Trophoblast cell (in vitro differentiated cells and primary cell): ENCODE results near the gene CACNA1G.

Source experiments
- DNase-seq, 2 donors: peaks; one replicate each; pipeline ENCODE4 v3.0.0-alpha.2; 2016
- H2AFZ ChIP-seq: 2 replicates; pipeline ENCODE4 v1.6.1; 2013; ENCODE audit warnings: low read length, moderate library complexity, mild to moderate bottlenecking; ENCODE audit not compliant: insufficient read depth, poor library complexity
- H2AK5ac ChIP-seq: 2 replicates; pipeline ENCODE4 v1.6.1; 2013; ENCODE audit warnings: mild to moderate bottlenecking, low read length
- H2BK120ac ChIP-seq: 2 replicates; pipeline ENCODE4 v1.6.1; 2013; ENCODE audit warnings: low read length, mild to moderate bottlenecking, moderate library complexity; ENCODE audit not compliant: insufficient read depth, poor library complexity
- H2BK12ac ChIP-seq: 2 replicates; pipeline ENCODE4 v1.6.1; 2013; ENCODE audit warnings: mild to moderate bottlenecking, low read length, moderate library complexity
- H2BK5ac ChIP-seq: 2 replicates; pipeline ENCODE4 v1.6.1; 2013; ENCODE audit warnings: low read length, low read depth, moderate library complexity, mild to moderate bottlenecking; ENCODE audit not compliant: poor library complexity
- H3K14ac ChIP-seq: 2 replicates; pipeline ENCODE4 v1.6.1; 2013; ENCODE audit warnings: mild to moderate bottlenecking, low read length
- H3K18ac ChIP-seq: 2 replicates; pipeline ENCODE4 v1.6.1; 2013; ENCODE audit warnings: mild to moderate bottlenecking, low read length
- H3K23ac ChIP-seq: 2 replicates; pipeline ENCODE4 v1.6.1; 2013; ENCODE audit warnings: low read length
- H3K27ac ChIP-seq: 2 replicates; pipeline ENCODE4 v1.5.1; 2013; ENCODE audit warnings: low read depth, mild to moderate bottlenecking, inconsistent platforms, low read length, moderate library complexity
- H3K27me3 ChIP-seq: 2 replicates; pipeline ENCODE4 v1.6.1; 2013; ENCODE audit warnings: inconsistent platforms, mild to moderate bottlenecking, low read length, moderate library complexity; ENCODE audit not compliant: insufficient read depth
- H3K36me3 ChIP-seq, 2 experiments: 1 replicate in 1 of 2; 2 replicates in 1 of 2; pipeline ENCODE4 v1.6.1; 2013; ENCODE audit warnings: low read length in 2 of 2, mild to moderate bottlenecking in 2 of 2, moderate library complexity in 1 of 2; ENCODE audit not compliant: insufficient read depth in 2 of 2, control insufficient read depth in 1 of 2
- H3K4ac ChIP-seq: 2 replicates; pipeline ENCODE4 v1.6.1; 2013; ENCODE audit warnings: low read depth, mild to moderate bottlenecking, low read length, moderate library complexity
- H3K4me1 ChIP-seq, 2 experiments: 1 replicate in 1 of 2; 2 replicates in 1 of 2; pipeline ENCODE4 v1.6.1; 2013; ENCODE audit warnings: low read length in 2 of 2, mild to moderate bottlenecking in 2 of 2, moderate library complexity in 1 of 2; ENCODE audit not compliant: insufficient read depth in 2 of 2, control insufficient read depth in 1 of 2
- H3K4me2 ChIP-seq: 2 replicates; pipeline ENCODE4 v1.6.1; 2013; ENCODE audit warnings: inconsistent platforms, mild to moderate bottlenecking, low read length, moderate library complexity
- H3K4me3 ChIP-seq: 2 replicates; pipeline ENCODE4 v1.5.1; 2013; ENCODE audit warnings: mild to moderate bottlenecking, low read depth, low read length, inconsistent platforms
- H3K79me1 ChIP-seq: one replicate; pipeline ENCODE4 v1.6.1; 2013; ENCODE audit warnings: low read length
- H3K79me2 ChIP-seq: 2 replicates; pipeline ENCODE4 v1.6.1; 2013; ENCODE audit warnings: low read length, mild to moderate bottlenecking; ENCODE audit not compliant: control insufficient read depth, insufficient read depth, poor library complexity
- H3K9ac ChIP-seq: 2 replicates; pipeline ENCODE4 v1.6.1; 2013; ENCODE audit warnings: mild to moderate bottlenecking, low read length
- H3K9me3 ChIP-seq: 2 replicates; pipeline ENCODE4 v1.6.1; 2013; ENCODE audit warnings: low read depth, mild to moderate bottlenecking, control low read depth, inconsistent platforms, low read length; ENCODE audit not compliant: insufficient read depth
- H4K12ac ChIP-seq: 2 replicates; pipeline ENCODE4 v1.6.1; 2013; ENCODE audit warnings: low read depth, mild to moderate bottlenecking, low read length, moderate library complexity
- H4K8ac ChIP-seq: 2 replicates; pipeline ENCODE4 v1.6.1; 2013; ENCODE audit warnings: low read depth, mild to moderate bottlenecking, low read length, moderate library complexity
- H4K91ac ChIP-seq: one replicate; pipeline ENCODE4 v1.6.1; 2013; ENCODE audit warnings: low read depth, mild to moderate bottlenecking, low read length, moderate library complexity
- WGBS: extraction: QIAGEN DNeasy Blood & Tissue Kit; methylation state at CpG from one replicate; pipeline ENCODE4 v1.1.7; 2013; ENCODE audit warnings: missing lambda C conversion rate; ENCODE audit not compliant: insufficient read length, insufficient coverage; ENCODE audit errors: extremely low coverage; 5-methylcytosine and 5-hydroxymethylcytosine counted together

Gene CACNA1G

GRCh38 chr17:50565402-50566350 lies 5.2 kb downstream of the CACNA1G start:
- H4K12ac ChIP-seq, result no peak overlapping the region
- no CpG with 5 or more reads among the region's 10 CpGs for WGBS
- H3K4me3 ChIP-seq, result no peak overlapping the region

GRCh38 chr17:50566886-50567285 lies 6.4 kb downstream of the CACNA1G start:
- H3K23ac ChIP-seq, result no peak overlapping the region
- H3K9ac ChIP-seq, result no peak overlapping the region
- H3K79me2 ChIP-seq, result no peaks in the 10 kb centered on the region
- no peak overlapping the region for H4K91ac ChIP-seq
- no peak overlapping the region for H4K12ac ChIP-seq
- no peak overlapping the region for H2BK120ac ChIP-seq
- no peak overlapping the region for H2AFZ ChIP-seq
- H2BK5ac ChIP-seq, result no peak overlapping the region
- no peaks in the 10 kb centered on the region for H3K36me3 ChIP-seq
- H3K9me3 ChIP-seq, result peaks cover 1% of the 10 kb centered on the region
- no peak overlapping the region for H3K27ac ChIP-seq
- H3K79me1 ChIP-seq, result no peaks in the 10 kb centered on the region
- H3K4ac ChIP-seq, result no peak overlapping the region
- no peak overlapping the region for H3K14ac ChIP-seq
- no peak overlapping the region for H3K4me3 ChIP-seq
- H4K8ac ChIP-seq, result no peak overlapping the region
- WGBS, result no CpG with 5 or more reads among the region's 2 CpGs
- no peak overlapping the region for H2AK5ac ChIP-seq
- H3K27me3 ChIP-seq, result peaks cover 33% of the 10 kb centered on the region
- peaks cover 3% of the 10 kb centered on the region in 2 experiments for H3K4me1 ChIP-seq
- no peak overlapping the region for H2BK12ac ChIP-seq
- no peak for DNase-seq
- no peak overlapping the region for H3K18ac ChIP-seq
- H3K4me2 ChIP-seq, result no peak overlapping the region

More at GRCh38 chr17:50565402-50566350, 5.2 kb downstream of the CACNA1G start:
- Histone ChIP-seq H4K8ac (no peak overlapping the region), H3K4ac (no peak overlapping the region), H3K14ac (no peak overlapping the region), H2BK5ac (no peak overlapping the region), H3K27ac (no peak overlapping the region), H2AK5ac (no peak overlapping the region), H2AFZ (no peak overlapping the region), H3K4me1 (peaks cover 3 to 7% of the 10 kb centered on the region in 2 experiments), H2BK120ac (no peak overlapping the region), H2BK12ac (no peak overlapping the region), H3K27me3 (peaks cover 44% of the 10 kb centered on the region), H3K18ac (no peak overlapping the region), H3K23ac (no peak overlapping the region), H3K36me3 (no peaks in the 10 kb centered on the region), H3K79me1 (no peaks in the 10 kb centered on the region), H3K9ac (no peak overlapping the region), H4K91ac (no peak overlapping the region), H3K79me2 (no peaks in the 10 kb centered on the region), H3K4me2 (no peak overlapping the region), H3K9me3 (peaks cover 2% of the 10 kb centered on the region)
- no peak for DNase-seq

- DNase-seq, result no peak
- no peak overlapping the region for H3K23ac ChIP-seq
- no CpG with 5 or more reads among the region's 12 CpGs for WGBS
- no peak overlapping the region for H3K4me3 ChIP-seq
- no peak overlapping the region for H4K8ac ChIP-seq
- no peak overlapping the region for H2BK12ac ChIP-seq
- no peak overlapping the region for H4K12ac ChIP-seq
- H2AK5ac ChIP-seq, result no peak overlapping the region
- H2BK120ac ChIP-seq, result no peak overlapping the region
- no peak overlapping the region for H3K14ac ChIP-seq
- no peak overlapping the region for H3K4me2 ChIP-seq
- no peaks in the 10 kb centered on the region for H3K79me1 ChIP-seq
- no peak overlapping the region for H2AFZ ChIP-seq
- no peak overlapping the region for H3K4ac ChIP-seq
- no peak overlapping the region for H3K27ac ChIP-seq
- no peak overlapping the region for H4K91ac ChIP-seq
- no peaks in the 10 kb centered on the region for H3K79me2 ChIP-seq
- no peaks in the 10 kb centered on the region for H3K36me3 ChIP-seq
- no peak overlapping the region for H3K18ac ChIP-seq
- H3K9ac ChIP-seq, result no peak overlapping the region
- peaks cover 16% of the 10 kb centered on the region for H3K27me3 ChIP-seq
- H2BK5ac ChIP-seq, result no peak overlapping the region
- H3K4me1 ChIP-seq, result peaks cover 3% of the 10 kb centered on the region in 2 experiments
- H3K9me3 ChIP-seq, result peaks cover 3% of the 10 kb centered on the region
These were observed 8.1 kb downstream of the CACNA1G start for GRCh38 chr17:50568659-50569058.

- H3K27me3 ChIP-seq, result peaks cover 9% of the 10 kb centered on the region
- no peak overlapping the region for H3K4ac ChIP-seq
- H2AK5ac ChIP-seq, result no peak overlapping the region
- H3K79me1 ChIP-seq, result no peaks in the 10 kb centered on the region
- H2BK12ac ChIP-seq, result no peak overlapping the region
- no peak overlapping the region for H2BK5ac ChIP-seq
- no CpG with 5 or more reads among the region's 7 CpGs for WGBS
- no peak overlapping the region for H3K4me3 ChIP-seq
- no peak overlapping the region for H3K4me2 ChIP-seq
- no peak overlapping the region for H4K12ac ChIP-seq
- no peak overlapping the region for H3K18ac ChIP-seq
- no peak overlapping the region for H3K23ac ChIP-seq
- H3K9me3 ChIP-seq, result peaks cover 3% of the 10 kb centered on the region
- no peaks in the 10 kb centered on the region for H3K36me3 ChIP-seq
- H3K14ac ChIP-seq, result no peak overlapping the region
- peaks cover 3% of the 10 kb centered on the region in 2 experiments for H3K4me1 ChIP-seq
- no peak overlapping the region for H4K8ac ChIP-seq
- no peak overlapping the region for H3K9ac ChIP-seq
- H3K79me2 ChIP-seq, result no peaks in the 10 kb centered on the region
- no peak overlapping the region for H2BK120ac ChIP-seq
- DNase-seq, result no peak
- no peak overlapping the region for H2AFZ ChIP-seq
- no peak overlapping the region for H3K27ac ChIP-seq
- H4K91ac ChIP-seq, result no peak overlapping the region
These were observed 9.1 kb downstream of the CACNA1G start for GRCh38 chr17:50569592-50569991.
